Measurements from ENCODE around the gene BEAN1. TPM values are rescaled to one million over a fixed set of nuclear protein-coding genes. Genes with fewer than 3 reads are reported as not detected.

The BEAN1 gene
- total RNA-seq, 1 experiment from 2014 or later, result not detected

GRCh38 chr16:66395806-66396555 is 31.1 kb upstream of the BEAN1 start:
- DNase-seq (ENCODE audit: low read depth), result no peak

- DNase-seq (ENCODE audit: low read depth), result no peak
Measured at GRCh38 chr16:66397736-66398433, 29.2 kb upstream of the BEAN1 start.

GRCh38 chr16:66399031-66399430 is 28.1 kb upstream of the BEAN1 start:
- no peak for DNase-seq (ENCODE audit: low read depth)

- DNase-seq (ENCODE audit: low read depth), result no peak
Measured at GRCh38 chr16:66399930-66400329, 27.2 kb upstream of the BEAN1 start.

GRCh38 chr16:66400503-66401380 is 26.4 kb upstream of the BEAN1 start:
- no peak for DNase-seq (ENCODE audit: low read depth)

- no peak for DNase-seq (ENCODE audit: low read depth)
Measured at GRCh38 chr16:66401610-66402009, 25.5 kb upstream of the BEAN1 start.

- DNase-seq (ENCODE audit: low read depth), result no peak
Measured at GRCh38 chr16:66402166-66402565, 24.9 kb upstream of the BEAN1 start.

GRCh38 chr16:66402591-66403230 is 24.4 kb upstream of the BEAN1 start:
- DNase-seq (ENCODE audit: low read depth), result no peak

GRCh38 chr16:66403531-66404145 is 23.5 kb upstream of the BEAN1 start:
- no peak for DNase-seq (ENCODE audit: low read depth)

- no peak for DNase-seq (ENCODE audit: low read depth)
Measured at GRCh38 chr16:66405057-66405783, 21.9 kb upstream of the BEAN1 start.

- peak; percentile 74 for DNase-seq (ENCODE audit: low read depth)
Measured at GRCh38 chr16:66406534-66407221, 20.4 kb upstream of the BEAN1 start.

GRCh38 chr16:66408163-66409048 is 18.7 kb upstream of the BEAN1 start:
- peak; percentile 80 for DNase-seq (ENCODE audit: low read depth)

- peak; percentile 19 for DNase-seq (ENCODE audit: low read depth)
Measured at GRCh38 chr16:66409156-66409555, 17.9 kb upstream of the BEAN1 start.

GRCh38 chr16:66412182-66412581 is 14.9 kb upstream of the BEAN1 start:
- DNase-seq (ENCODE audit: low read depth), result no peak

- DNase-seq (ENCODE audit: low read depth), result no peak
Measured at GRCh38 chr16:66414891-66415290, 12.2 kb upstream of the BEAN1 start.

GRCh38 chr16:66416136-66416535 is 11.0 kb upstream of the BEAN1 start:
- DNase-seq (ENCODE audit: low read depth), result no peak

GRCh38 chr16:66416939-66417700 is 10.0 kb upstream of the BEAN1 start:
- DNase-seq (ENCODE audit: low read depth), result peak; percentile 29
